ENCODE results near the gene RXRB.

GRCh38 chr6:33198159-33198852 lies 2.2 kb downstream of the RXRB start:
- TF ChIP-seq POLR2A (IDR thresholded peaks at IDR 0.05) (no peak), CTCF (IDR thresholded peaks at IDR 0.05) (no peak)
